H9 (cell line): Measurements from ENCODE around the gene POGLUT2. TPM values are rescaled to one million over a fixed set of nuclear protein-coding genes. Genes with fewer than 3 reads are reported as not detected.

Source experiments
- DNase-seq: peaks from one replicate; pipeline ENCODE4 v3.0.0-alpha.2; 2017
- H2AFZ ChIP-seq: one replicate; pipeline ENCODE4 v1.6.1; 2013; ENCODE audit warnings: mild to moderate bottlenecking, low read length, control low read depth, moderate library complexity
- H2AK5ac ChIP-seq: 2 replicates; pipeline ENCODE4 v1.6.1; 2013; ENCODE audit warnings: low read length, control low read depth, mixed read lengths; ENCODE audit not compliant: insufficient read length
- H2BK120ac ChIP-seq: one replicate; pipeline ENCODE4 v1.6.1; 2013; ENCODE audit warnings: low read depth, mild to moderate bottlenecking, low read length, control low read depth, inconsistent platforms; ENCODE audit not compliant: poor library complexity, severe bottlenecking
- H2BK12ac ChIP-seq: 2 replicates; pipeline ENCODE4 v1.6.1; 2013; ENCODE audit warnings: low read length, control low read depth, mixed read lengths, low read depth; ENCODE audit not compliant: insufficient read length
- H2BK15ac ChIP-seq: 2 replicates; pipeline ENCODE4 v1.6.1; 2013; ENCODE audit warnings: low read depth, low read length, control low read depth
- H2BK20ac ChIP-seq: one replicate; pipeline ENCODE4 v1.6.1; 2013; ENCODE audit warnings: low read depth, mild to moderate bottlenecking, low read length, control low read depth, inconsistent platforms; ENCODE audit not compliant: poor library complexity, severe bottlenecking
- H2BK5ac ChIP-seq: 2 replicates; pipeline ENCODE4 v1.6.1; 2013; ENCODE audit warnings: low read length, control low read depth, mixed read lengths; ENCODE audit not compliant: insufficient read length
- H3K14ac ChIP-seq: 2 replicates; pipeline ENCODE4 v1.6.1; 2013; ENCODE audit warnings: low read length, control low read depth; ENCODE audit not compliant: insufficient read depth
- H3K18ac ChIP-seq: 2 replicates; pipeline ENCODE4 v1.6.1; 2013; ENCODE audit warnings: low read depth, mild to moderate bottlenecking, mixed read lengths, low read length, control low read depth; ENCODE audit not compliant: insufficient read length
- H3K23ac ChIP-seq: 2 replicates; pipeline ENCODE4 v1.6.1; 2013; ENCODE audit warnings: low read length, control low read depth, mixed read lengths, low read depth; ENCODE audit not compliant: insufficient read length
- H3K23me2 ChIP-seq: 2 replicates; pipeline ENCODE4 v1.6.1; 2013; ENCODE audit warnings: low read depth, mild to moderate bottlenecking, mixed read lengths, low read length, control low read depth; ENCODE audit not compliant: insufficient read length, poor library complexity, severe bottlenecking
- H3K27ac ChIP-seq: 2 replicates; pipeline ENCODE4 v1.5.1; 2013; ENCODE audit warnings: low read length, control low read depth, mixed read lengths, low read depth; ENCODE audit not compliant: insufficient read length
- H3K27me3 ChIP-seq: 2 replicates; pipeline ENCODE4 v1.6.1; 2013; ENCODE audit warnings: low read length, control low read depth, inconsistent platforms; ENCODE audit not compliant: insufficient read depth
- H3K4ac ChIP-seq: 2 replicates; pipeline ENCODE4 v1.6.1; 2013; ENCODE audit warnings: low read depth, mild to moderate bottlenecking, control low read depth, inconsistent platforms, low read length, moderate library complexity
- H3K4me1 ChIP-seq: 2 replicates; pipeline ENCODE4 v1.6.1; 2013; ENCODE audit warnings: low read length, control low read depth, inconsistent platforms; ENCODE audit not compliant: insufficient read depth
- H3K4me2 ChIP-seq: 2 replicates; pipeline ENCODE4 v1.6.1; 2013; ENCODE audit warnings: low read length, control low read depth, mixed read lengths; ENCODE audit not compliant: insufficient read length, insufficient read depth
- H3K56ac ChIP-seq: 2 replicates; pipeline ENCODE4 v1.6.1; 2013; ENCODE audit warnings: low read depth, mild to moderate bottlenecking, mixed read lengths, low read length, control low read depth; ENCODE audit not compliant: insufficient read length
- H3K79me1 ChIP-seq: 2 replicates; pipeline ENCODE4 v1.6.1; 2013; ENCODE audit warnings: low read depth, mild to moderate bottlenecking, moderate library complexity, low read length, control low read depth, inconsistent platforms; ENCODE audit not compliant: insufficient read depth, poor library complexity, severe bottlenecking
- H3K79me2 ChIP-seq: 2 replicates; pipeline ENCODE4 v1.6.1; 2013; ENCODE audit warnings: low read length, control low read depth, inconsistent platforms; ENCODE audit not compliant: insufficient read depth
- H3K9ac ChIP-seq: 2 replicates; pipeline ENCODE4 v1.6.1; 2013; ENCODE audit warnings: low read length, control low read depth, mixed read lengths; ENCODE audit not compliant: insufficient read length; ENCODE audit errors: extremely low read depth
- H3K9me3 ChIP-seq: one replicate; pipeline ENCODE4 v1.6.1; 2013; ENCODE audit warnings: low read depth, low read length, inconsistent platforms; ENCODE audit not compliant: control insufficient read depth
- H3T11ph ChIP-seq: one replicate; pipeline ENCODE4 v1.6.1; 2013; ENCODE audit warnings: mild to moderate bottlenecking, low read length, control low read depth, inconsistent platforms
- H4K20me1 ChIP-seq: one replicate; pipeline ENCODE4 v1.6.1; 2013; ENCODE audit not compliant: control insufficient read depth, insufficient read length, insufficient read depth
- H4K5ac ChIP-seq: 2 replicates; pipeline ENCODE4 v1.6.1; 2013; ENCODE audit warnings: low read depth, mild to moderate bottlenecking, mixed read lengths, low read length, control low read depth; ENCODE audit not compliant: insufficient read length
- H4K8ac ChIP-seq: replicated peaks from 2 replicates; pipeline ENCODE4 v1.6.1; 2013; ENCODE audit warnings: low read length, control low read depth, mixed read lengths, low read depth; ENCODE audit not compliant: insufficient read length
- H4K91ac ChIP-seq: 2 replicates; pipeline ENCODE4 v1.6.1; 2013; ENCODE audit warnings: low read depth, mild to moderate bottlenecking, moderate library complexity, mixed read lengths, low read length, control low read depth; ENCODE audit not compliant: insufficient read length
- H3K27ac Mint-ChIP-seq, 3 experiments: 2 replicates in 2 of 3; 3 replicates in 1 of 3; pipeline ENCODE4 v1.8.0; 2020 to 2021; ENCODE audit warnings: mixed read lengths in 3 of 3, mild to moderate bottlenecking in 1 of 3, moderate library complexity in 1 of 3
- H3K27me3 Mint-ChIP-seq: 2 replicates; pipeline ENCODE4 v1.8.0; 2021; ENCODE audit warnings: low read depth, mild to moderate bottlenecking, moderate library complexity, mixed read lengths
- H3K36me3 Mint-ChIP-seq, 3 experiments: 2 replicates in 2 of 3; 3 replicates in 1 of 3; pipeline ENCODE4 v1.8.0; 2020 to 2021; ENCODE audit warnings: low read depth in 3 of 3, mixed read lengths in 3 of 3; ENCODE audit not compliant: insufficient read depth in 1 of 3
- H3K4me1 Mint-ChIP-seq, 2 experiments: 2 replicates each; pipeline ENCODE4 v1.8.0; 2020; ENCODE audit warnings: mixed read lengths in 2 of 2
- H3K4me3 Mint-ChIP-seq, 2 experiments: 2 replicates in 1 of 2; 3 replicates in 1 of 2; pipeline ENCODE4 v1.8.0; 2020 to 2021; ENCODE audit warnings: mild to moderate bottlenecking in 2 of 2, mixed read lengths in 2 of 2, moderate library complexity in 1 of 2
- H3K9me3 Mint-ChIP-seq, 2 experiments: 2 replicates in 1 of 2; 3 replicates in 1 of 2; pipeline ENCODE4 v1.8.0; 2020; ENCODE audit warnings: mild to moderate bottlenecking in 2 of 2, mixed read lengths in 2 of 2, moderate library complexity in 1 of 2
- CTCF ChIP-seq: fragments of 200-600 bp; sonication (generic); conservative IDR thresholded peaks from 3 replicates; pipeline ENCODE4 v1.8.0; 2021; ENCODE audit warnings: antibody characterized with exemption, mild to moderate bottlenecking
- WGBS: extraction: QIAGEN DNeasy Blood & Tissue Kit; methylation state at CpG from one replicate; pipeline ENCODE4 v1.1.7; 2013; ENCODE audit warnings: missing lambda C conversion rate, low lambda C conversion rate, mixed read lengths; ENCODE audit not compliant: insufficient read length; ENCODE audit errors: extremely low coverage; 5-methylcytosine and 5-hydroxymethylcytosine counted together
- total RNA-seq: library from RNA; stranded (reverse); gene quantifications from 2 replicates; pipeline ENCODE4 v1.2.1, GENCODE V29; 2021

The POGLUT2 gene
- total RNA-seq, 1 experiment from 2014 or later: 23.5 TPM

- Mint-ChIP-seq H3K27ac (no peak overlapping the region; a peak in 1 of 7 replicates), H3K9me3 (no peaks in the 10 kb centered on the region), H3K4me3 (no peak overlapping the region), H3K4me1 (peaks cover 16 to 20% of the 10 kb centered on the region in 2 experiments), H3K27me3 (no peaks in the 10 kb centered on the region), H3K36me3 (peaks cover 19 to 54% (median 30%) of the 10 kb centered on the region in 3 experiments; a peak in 6 of 7 replicates)
- Histone ChIP-seq H3K79me1 (no peaks in the 10 kb centered on the region), H2BK5ac (no peak overlapping the region), H2AK5ac (no peak overlapping the region), H2BK20ac (no peak overlapping the region), H4K91ac (no peak overlapping the region), H3T11ph (no peak overlapping the region), H4K8ac (no peak overlapping the region), H4K5ac (no peak overlapping the region), H2BK15ac (no peak overlapping the region), H3K4ac (no peak overlapping the region), H3K18ac (no peak overlapping the region), H3K56ac (no peak overlapping the region), H3K14ac (no peak overlapping the region), H2BK12ac (no peak overlapping the region), H3K4me1 (no peaks in the 10 kb centered on the region; the same call in 1 of the 2 replicates), H3K23ac (no peak overlapping the region), H4K20me1 (no peaks in the 10 kb centered on the region), H3K9me3 (no peaks in the 10 kb centered on the region), H2AFZ (no peak overlapping the region), H3K9ac (no peak overlapping the region), H3K23me2 (no peaks in the 10 kb centered on the region), H2BK120ac (no peak overlapping the region), H3K27me3 (no peaks in the 10 kb centered on the region), H3K4me2 (no peak overlapping the region), H3K27ac (no peak overlapping the region), H3K79me2 (no peaks in the 10 kb centered on the region)
- no peak for DNase-seq
- WGBS: no CpG with 5 or more reads among the region's 8 CpGs
- TF ChIP-seq CTCF: no peak
Observed at GRCh38 chr13:102788683-102789082, 10.1 kb downstream of the POGLUT2 start.
